Rectal smooth muscle tissue (tissue), 1 donor: ENCODE measurements around the gene ACSS3.

Experiments used
- H3K27ac ChIP-seq: one replicate; pipeline ENCODE4 v1.7.0; 2013; ENCODE audit warnings: low read depth, low read length, inconsistent platforms
- H3K27me3 ChIP-seq: one replicate; pipeline ENCODE4 v1.7.0; 2013; ENCODE audit warnings: low read length; ENCODE audit not compliant: control insufficient read depth, insufficient read depth
- H3K36me3 ChIP-seq: one replicate; pipeline ENCODE4 v1.7.0; 2013; ENCODE audit warnings: low read length; ENCODE audit not compliant: control insufficient read depth, insufficient read depth
- H3K4me1 ChIP-seq: one replicate; pipeline ENCODE4 v1.7.0; 2013; ENCODE audit warnings: low read length; ENCODE audit not compliant: control insufficient read depth, insufficient read depth
- H3K4me3 ChIP-seq: one replicate; pipeline ENCODE4 v1.7.0; 2013; ENCODE audit warnings: low read length
- H3K9ac ChIP-seq: one replicate; pipeline ENCODE4 v1.7.0; 2013; ENCODE audit warnings: low read length

The ACSS3 gene

DNA sequence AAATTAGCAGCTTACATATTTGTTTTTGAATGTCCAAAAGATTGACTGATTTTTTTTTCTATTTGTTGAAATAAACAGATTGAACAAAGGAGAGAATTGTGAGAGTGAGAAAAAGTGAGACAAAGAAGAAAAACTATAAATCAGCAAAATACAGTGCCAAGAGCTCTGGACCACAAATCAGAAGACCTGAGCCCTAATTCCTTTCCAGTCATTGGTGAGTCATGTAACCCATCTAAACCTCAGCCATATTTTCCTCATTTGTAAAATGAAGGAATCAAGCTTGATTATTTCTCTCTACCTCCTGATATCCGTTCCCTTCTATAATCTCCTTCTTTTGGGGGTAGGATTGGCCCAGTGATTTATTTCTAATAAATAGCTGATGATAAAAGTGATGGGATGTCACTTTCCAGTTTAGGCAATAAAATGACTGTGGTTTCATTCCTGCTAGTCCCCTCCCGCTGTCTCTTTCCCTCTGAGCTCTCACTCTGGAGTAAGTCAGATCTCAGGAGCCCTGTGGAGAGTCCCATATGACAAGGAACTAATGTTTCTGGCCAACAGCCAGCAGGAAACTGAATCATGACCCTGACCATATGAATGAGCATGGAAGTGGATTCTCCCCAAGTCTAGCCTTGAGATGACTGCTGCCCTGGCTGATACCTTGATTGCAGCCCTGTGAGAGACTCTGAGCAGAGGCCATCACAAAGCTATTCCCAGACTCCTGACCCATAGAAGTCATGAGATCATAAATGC, 218.9 kb downstream of the ACSS3 start:
- no peak overlapping the region for H3K9ac ChIP-seq
- no peaks in the 10 kb centered on the region for H3K36me3 ChIP-seq
- no peaks in the 10 kb centered on the region for H3K4me1 ChIP-seq
- no peak overlapping the region for H3K4me3 ChIP-seq
- H3K27me3 ChIP-seq: no peaks in the 10 kb centered on the region
- no peak overlapping the region for H3K27ac ChIP-seq

DNA sequence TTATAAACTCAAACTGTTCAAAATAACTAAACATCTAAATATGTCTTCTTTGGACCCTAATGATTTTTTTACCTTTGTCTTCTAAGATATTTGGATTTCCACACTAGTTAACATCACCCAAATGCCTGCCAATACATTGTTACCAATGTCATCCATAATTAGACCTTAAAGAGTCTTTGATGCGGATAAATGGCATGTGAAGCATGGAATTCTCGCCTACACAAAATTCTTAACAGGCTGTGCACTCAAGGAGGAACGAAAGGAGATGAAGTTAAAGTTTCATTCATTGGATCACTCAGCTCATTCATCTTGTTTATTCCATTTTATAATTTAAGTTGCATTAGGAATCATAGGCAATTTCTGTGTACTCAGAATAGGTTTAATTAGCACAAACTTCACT, 219.7 kb downstream of the ACSS3 start:
- no peaks in the 10 kb centered on the region for H3K4me1 ChIP-seq
- no peaks in the 10 kb centered on the region for H3K36me3 ChIP-seq
- H3K9ac ChIP-seq: no peak overlapping the region
- no peak overlapping the region for H3K4me3 ChIP-seq
- no peak overlapping the region for H3K27ac ChIP-seq
- H3K27me3 ChIP-seq: no peaks in the 10 kb centered on the region

DNA sequence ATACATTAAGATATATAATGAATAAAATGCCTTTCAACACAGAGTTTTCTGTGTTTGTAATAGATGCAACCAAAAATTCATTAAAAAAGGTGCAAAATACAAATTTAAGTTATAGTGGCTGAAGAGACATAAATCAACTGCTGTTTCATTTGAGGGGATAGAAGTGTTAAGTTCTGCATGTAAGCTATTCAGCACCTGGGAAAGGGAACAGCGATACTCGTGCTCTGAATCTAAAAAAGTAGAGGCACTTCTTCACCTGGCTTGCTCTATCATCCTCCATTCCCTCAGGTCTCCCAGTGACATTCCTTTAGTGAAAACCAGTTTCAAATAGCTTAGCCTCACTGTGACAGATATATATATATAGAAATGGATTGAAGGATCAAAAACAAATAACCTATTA, 222.6 kb downstream of the ACSS3 start:
- no peak overlapping the region for H3K4me3 ChIP-seq
- no peaks in the 10 kb centered on the region for H3K27me3 ChIP-seq
- H3K4me1 ChIP-seq: no peaks in the 10 kb centered on the region
- no peak overlapping the region for H3K27ac ChIP-seq
- no peaks in the 10 kb centered on the region for H3K36me3 ChIP-seq
- no peak overlapping the region for H3K9ac ChIP-seq

DNA sequence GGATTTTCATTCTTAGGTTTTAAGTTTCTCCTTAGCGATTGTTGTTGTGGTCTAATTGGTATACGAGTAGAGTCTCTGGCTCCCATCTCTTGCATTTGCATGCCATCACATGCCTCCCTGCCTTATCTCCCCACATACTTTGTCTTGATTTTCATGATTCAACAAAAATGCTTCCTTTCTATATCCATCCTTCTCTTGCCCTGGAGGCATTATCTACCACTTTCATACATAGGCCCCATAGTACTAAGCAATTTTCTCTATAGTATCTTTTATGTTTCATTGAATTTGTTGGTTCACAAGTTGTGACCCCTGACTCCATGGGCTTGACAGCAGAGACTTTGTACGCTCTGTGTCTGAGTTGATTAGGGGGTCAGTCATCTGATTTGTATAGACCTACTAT, 226.1 kb downstream of the ACSS3 start:
- no peaks in the 10 kb centered on the region for H3K36me3 ChIP-seq

More for the DNA sequence above, 226.1 kb downstream of the ACSS3 start:
- Histone ChIP-seq H3K4me1 (no peaks in the 10 kb centered on the region), H3K9ac (no peak overlapping the region), H3K4me3 (no peak overlapping the region), H3K27me3 (no peaks in the 10 kb centered on the region), H3K27ac (no peak overlapping the region)
